ENCODE results near the gene PIK3R3.

PIK3R3 gene

GRCh38 chr1:45998020-45998617 lies 134.3 kb downstream of the PIK3R3 start:
- peaks cover 3 to 17% of the 10 kb centered on the region in 2 donors for H3K36me3 ChIP-seq (ENCODE audit: control insufficient read depth in 2 of 2, insufficient read depth in 2 of 2, low read length in 2 of 2)
- H3K27me3 ChIP-seq (ENCODE audit: control insufficient read depth in 2 of 2, insufficient read depth in 2 of 2, low read length in 2 of 2) = no peaks in the 10 kb centered on the region
- H3K9ac ChIP-seq (ENCODE audit: low read depth in 1 of 2, low read length in 2 of 2) = no peak overlapping the region
- H3K9me3 ChIP-seq (ENCODE audit: control insufficient read depth in 2 of 2, low read length in 2 of 2) = no peaks in the 10 kb centered on the region
- no peak overlapping the region for H3K4me3 ChIP-seq (ENCODE audit: low read length in 2 of 2)
- H3K27ac ChIP-seq (ENCODE audit: low read depth in 2 of 2, low read length in 2 of 2) = no peak overlapping the region
- no peaks in the 10 kb centered on the region for H3K4me1 ChIP-seq (ENCODE audit: control insufficient read depth in 2 of 2, insufficient read depth in 2 of 2, low read length in 2 of 2)

GRCh38 chr1:45995298-45995697 lies 137.1 kb downstream of the PIK3R3 start:
- H3K9me3 ChIP-seq (ENCODE audit: control insufficient read depth in 2 of 2, low read length in 2 of 2) = no peaks in the 10 kb centered on the region
- H3K27ac ChIP-seq (ENCODE audit: low read depth in 2 of 2, low read length in 2 of 2) = no peak overlapping the region
- no peaks in the 10 kb centered on the region for H3K27me3 ChIP-seq (ENCODE audit: control insufficient read depth in 2 of 2, insufficient read depth in 2 of 2, low read length in 2 of 2)
- H3K4me1 ChIP-seq (ENCODE audit: control insufficient read depth in 2 of 2, insufficient read depth in 2 of 2, low read length in 2 of 2) = no peaks in the 10 kb centered on the region
- no peak overlapping the region for H3K9ac ChIP-seq (ENCODE audit: low read depth in 1 of 2, low read length in 2 of 2)
- peaks cover 3 to 9% of the 10 kb centered on the region in 2 donors for H3K36me3 ChIP-seq (ENCODE audit: control insufficient read depth in 2 of 2, insufficient read depth in 2 of 2, low read length in 2 of 2)
- H3K4me3 ChIP-seq (ENCODE audit: low read length in 2 of 2) = no peak overlapping the region

GRCh38 chr1:45994423-45994822 lies 138.0 kb downstream of the PIK3R3 start:
- Histone ChIP-seq H3K36me3 (ENCODE audit: control insufficient read depth in 2 of 2, insufficient read depth in 2 of 2, low read length in 2 of 2) (peaks cover 3% of the 10 kb centered on the region in 2 donors), H3K9me3 (ENCODE audit: control insufficient read depth in 2 of 2, low read length in 2 of 2) (no peaks in the 10 kb centered on the region), H3K27ac (ENCODE audit: low read depth in 2 of 2, low read length in 2 of 2) (no peak overlapping the region), H3K4me1 (ENCODE audit: control insufficient read depth in 2 of 2, insufficient read depth in 2 of 2, low read length in 2 of 2) (no peaks in the 10 kb centered on the region), H3K27me3 (ENCODE audit: control insufficient read depth in 2 of 2, insufficient read depth in 2 of 2, low read length in 2 of 2) (no peaks in the 10 kb centered on the region), H3K9ac (ENCODE audit: low read depth in 1 of 2, low read length in 2 of 2) (no peak overlapping the region), H3K4me3 (ENCODE audit: low read length in 2 of 2) (no peak overlapping the region)
